ENCODE measurements around the gene SLX4IP. TPM values are rescaled to one million over a fixed set of nuclear protein-coding genes. Genes with fewer than 3 reads are reported as not detected.

The SLX4IP gene
- total and polyA plus RNA-seq, 2 of the 13 experiments (the other 11 are each of a cell fraction or from before 2014, with no cell fraction given): 3.6 to 7.3 TPM

DNA sequence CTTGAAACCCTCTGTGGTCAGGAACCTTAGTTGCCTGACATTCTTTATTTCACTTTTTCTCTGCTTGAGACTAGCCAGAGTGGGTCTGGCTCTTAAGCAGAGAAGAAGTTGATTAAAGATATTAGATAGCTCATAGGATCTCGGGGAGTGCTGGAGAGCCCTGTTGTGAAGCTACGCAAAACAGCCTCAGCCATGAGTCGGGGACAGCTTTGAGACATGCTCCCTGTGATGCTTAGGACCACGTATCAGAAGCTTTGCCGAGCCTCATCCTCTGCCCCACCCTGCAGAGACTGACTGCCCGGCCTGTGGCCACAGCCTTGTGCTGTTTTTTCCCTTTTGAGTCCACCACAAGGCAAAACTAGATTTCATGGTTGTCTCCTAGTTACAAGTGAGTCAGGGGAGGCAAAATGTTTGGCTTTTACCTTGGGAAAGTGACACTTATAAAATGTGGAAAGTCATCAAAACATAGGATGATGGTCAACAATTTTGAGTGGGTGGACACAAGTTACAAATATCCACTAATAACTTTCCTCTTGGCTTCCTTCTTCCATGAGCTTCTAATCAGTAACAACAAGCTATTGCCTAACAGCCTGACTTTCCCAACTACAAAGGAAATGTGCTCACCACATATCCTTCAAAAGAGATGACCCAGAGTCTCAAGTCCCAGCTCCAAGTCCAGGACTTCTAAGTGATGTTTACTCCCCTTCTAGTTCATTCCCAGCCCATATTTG lies 130.3 kb downstream of the SLX4IP start (continued):
- TF ChIP-seq, protein P1, sequence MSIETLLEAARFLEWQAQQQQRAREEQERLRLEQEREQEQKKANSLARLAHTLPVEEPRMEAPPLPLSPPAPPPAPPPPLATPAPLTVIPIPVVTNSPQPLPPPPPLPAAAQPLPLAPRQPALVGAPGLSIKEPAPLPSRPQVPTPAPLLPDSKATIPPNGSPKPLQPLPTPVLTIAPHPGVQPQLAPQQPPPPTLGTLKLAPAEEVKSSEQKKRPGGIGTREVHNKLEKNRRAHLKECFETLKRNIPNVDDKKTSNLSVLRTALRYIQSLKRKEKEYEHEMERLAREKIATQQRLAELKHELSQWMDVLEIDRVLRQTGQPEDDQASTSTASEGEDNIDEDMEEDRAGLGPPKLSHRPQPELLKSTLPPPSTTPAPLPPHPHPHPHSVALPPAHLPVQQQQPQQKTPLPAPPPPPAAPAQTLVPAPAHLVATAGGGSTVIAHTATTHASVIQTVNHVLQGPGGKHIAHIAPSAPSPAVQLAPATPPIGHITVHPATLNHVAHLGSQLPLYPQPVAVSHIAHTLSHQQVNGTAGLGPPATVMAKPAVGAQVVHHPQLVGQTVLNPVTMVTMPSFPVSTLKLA (IDR thresholded peaks at IDR 0.05): peak; percentile 52
- TF ChIP-seq NR2F2 (IDR thresholded peaks at IDR 0.05; ENCODE audit: borderline replicate concordance, low read depth) (peak; percentile 66; the same call in 1 of the 2 replicates), JUNB (CRISPR knock-in tag; IDR thresholded peaks at IDR 0.05; ENCODE audit: borderline replicate concordance) (peak; percentile 18; the same call in 1 of the 2 replicates), DR1 (CRISPR knock-in tag; IDR thresholded peaks at IDR 0.05) (no peak), NR2F1 (CRISPR knock-in tag; IDR thresholded peaks at IDR 0.05) (peak; percentile 17 to 28; a peak in 1 of 4 replicates), GMEB2 (CRISPR knock-in tag; IDR thresholded peaks at IDR 0.05; ENCODE audit: low read depth) (0 out of 2 replicates have a peak, but pooled peaks have one; percentile 9), POGZ (CRISPR knock-in tag; IDR thresholded peaks at IDR 0.05) (peak; percentile 95), HDAC1 (CRISPR knock-in tag; IDR thresholded peaks at IDR 0.05) (peak; percentile 59; the same call in 1 of the 2 replicates), TBL1XR1 (IDR thresholded peaks at IDR 0.05; ENCODE audit: borderline replicate concordance, low read length, partially characterized antibody) (no peak), KAT7 (CRISPR knock-in tag; IDR thresholded peaks at IDR 0.05; ENCODE audit: borderline replicate concordance) (0 out of 2 replicates have a peak, but pooled peaks have one; percentile 55), MAFG (CRISPR knock-in tag; IDR thresholded peaks at IDR 0.05) (no peak), SRF (IDR thresholded peaks at IDR 0.05; ENCODE audit: low read depth, low read length) (0 out of 2 replicates have a peak, but pooled peaks have one; percentile 25), ZBTB20 (CRISPR knock-in tag; IDR thresholded peaks at IDR 0.05; ENCODE audit: borderline replicate concordance, low read depth) (peak; percentile 97; the same call in 1 of the 2 replicates), SRSF1 (optimal IDR thresholded peaks at IDR 0.05; ENCODE audit: low read depth, low read length) (no peak), TMF1 (CRISPR knock-in tag; IDR thresholded peaks at IDR 0.05; ENCODE audit: low read depth) (no peak), BHLHE40 (IDR thresholded peaks at IDR 0.05; ENCODE audit: low read length) (no peak), NFYC (CRISPR knock-in tag; IDR thresholded peaks at IDR 0.05) (no peak), TBX3 (IDR thresholded peaks at IDR 0.05; ENCODE audit: borderline replicate concordance) (peak; percentile 58; the same call in 1 of the 2 replicates), FOXO1 (CRISPR knock-in tag; IDR thresholded peaks at IDR 0.05) (peak; percentile 98), TEAD3 (CRISPR knock-in tag; optimal IDR thresholded peaks at IDR 0.05; ENCODE audit: borderline replicate concordance) (peak; percentile 91), SIX1 (CRISPR knock-in tag; IDR thresholded peaks at IDR 0.05; ENCODE audit: borderline replicate concordance) (peak; percentile 75; the same call in 1 of the 2 replicates), ZNF547 (CRISPR knock-in tag; IDR thresholded peaks at IDR 0.05) (peak; percentile 36; the same call in 1 of the 2 replicates), KAT8 (CRISPR knock-in tag; IDR thresholded peaks at IDR 0.05) (peak; percentile 89), ZNF878 (CRISPR knock-in tag; IDR thresholded peaks at IDR 0.05) (peak; percentile 77; the same call in 1 of the 2 replicates)
- TF ChIP-seq, protein P2, sequence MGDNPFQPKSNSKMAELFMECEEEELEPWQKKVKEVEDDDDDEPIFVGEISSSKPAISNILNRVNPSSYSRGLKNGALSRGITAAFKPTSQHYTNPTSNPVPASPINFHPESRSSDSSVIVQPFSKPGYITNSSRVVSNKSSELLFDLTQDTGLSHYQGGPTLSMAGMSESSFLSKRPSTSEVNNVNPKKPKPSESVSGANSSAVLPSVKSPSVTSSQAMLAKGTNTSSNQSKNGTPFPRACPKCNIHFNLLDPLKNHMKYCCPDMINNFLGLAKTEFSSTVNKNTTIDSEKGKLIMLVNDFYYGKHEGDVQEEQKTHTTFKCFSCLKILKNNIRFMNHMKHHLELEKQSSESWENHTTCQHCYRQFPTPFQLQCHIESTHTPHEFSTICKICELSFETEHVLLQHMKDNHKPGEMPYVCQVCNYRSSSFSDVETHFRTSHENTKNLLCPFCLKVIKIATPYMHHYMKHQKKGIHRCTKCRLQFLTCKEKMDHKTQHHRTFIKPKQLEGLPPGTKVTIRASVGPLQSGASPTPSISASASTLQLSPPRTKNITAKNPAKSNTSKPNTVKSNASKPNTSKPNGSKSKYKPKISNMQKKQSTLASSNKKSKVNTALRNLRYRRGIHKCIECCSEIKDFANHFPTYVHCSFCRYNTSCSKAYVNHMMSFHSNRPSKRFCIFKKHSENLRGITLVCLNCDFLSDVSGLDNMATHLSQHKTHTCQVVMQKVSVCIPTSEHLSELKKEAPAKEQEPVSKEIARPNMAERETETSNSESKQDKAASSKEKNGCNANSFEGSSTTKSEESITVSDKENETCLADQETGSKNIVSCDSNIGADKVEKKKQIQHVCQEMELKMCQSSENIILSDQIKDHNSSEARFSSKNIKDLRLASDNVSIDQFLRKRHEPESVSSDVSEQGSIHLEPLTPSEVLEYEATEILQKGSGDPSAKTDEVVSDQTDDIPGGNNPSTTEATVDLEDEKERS (CRISPR knock-in tag; IDR thresholded peaks at IDR 0.05): peak; percentile 88; the same call in 1 of the 2 replicates
